Measurements from ENCODE around the gene SCIMP. TPM values are rescaled to one million over a fixed set of nuclear protein-coding genes. Genes with fewer than 3 reads are reported as not detected.

The SCIMP gene
- total RNA-seq, 2 donors from 2014 or later: 3.1 TPM

Other genes with a start within 250 kb of the SCIMP start
- 10 to 100 TPM; 35.5 to 46.1 TPM for gene CAMTA2, start 247.2 kb downstream of the SCIMP start, total RNA-seq
- gene INCA1, start 237.3 kb downstream of the SCIMP start, total RNA-seq: 1 to 10 TPM; 1.8 to 2.6 TPM
- gene KIF1C, start 236.9 kb downstream of the SCIMP start, total RNA-seq: 100 to 1,000 TPM; 405 to 447 TPM
- under 1 TPM in 1 of 2 donors, not detected in 1; 0.10 TPM for gene SLC52A1, start 199.4 kb downstream of the SCIMP start, total RNA-seq
- 10 to 100 TPM in 1 of 2 donors, 1 to 10 TPM in 1; 8.6 to 12.5 TPM for gene ZFP3, start 156.4 kb downstream of the SCIMP start, total RNA-seq
- 1 to 10 TPM; 5.1 to 5.7 TPM for gene ZNF232, start 123.0 kb downstream of the SCIMP start, total RNA-seq
- gene USP6, start 118.8 kb downstream of the SCIMP start, total RNA-seq: under 1 TPM; 0.06 to 0.16 TPM
- gene ZNF594, start 43.0 kb downstream of the SCIMP start, total RNA-seq: 1 to 10 TPM; 5.7 to 6.9 TPM
- 10 to 100 TPM; 43.1 to 50.5 TPM for gene RABEP1, start 47.4 kb upstream of the SCIMP start, total RNA-seq
- gene NUP88, start 184.8 kb upstream of the SCIMP start, total RNA-seq: 10 to 100 TPM; 28.0 to 37.2 TPM
- 10 to 100 TPM; 26.3 to 29.6 TPM for gene RPAIN, start 185.3 kb upstream of the SCIMP start, total RNA-seq
- 100 to 1,000 TPM in 1 of 2 donors, 10 to 100 TPM in 1; 86.3 to 111 TPM for gene C1QBP, start 204.3 kb upstream of the SCIMP start, total RNA-seq
- gene DHX33, start 234.1 kb upstream of the SCIMP start, total RNA-seq: 1 to 10 TPM; 5.2 to 9.3 TPM

Measured in left cardiac atrium (tissue), 2 donors.